Large intestine (tissue), 3 donors: Measurements from ENCODE around the gene DSCAML1. TPM values are rescaled to one million over a fixed set of nuclear protein-coding genes. Genes with fewer than 3 reads are reported as not detected.

Experiments used
- DNase-seq, 2 donors: peaks; one replicate each; pipeline versions ENCODE4 v3.0.0 to v3.0.0-alpha.2; 2013
- H3K27ac ChIP-seq: one replicate; pipeline ENCODE4 v1.5.1; 2013; ENCODE audit warnings: low read length
- H3K27me3 ChIP-seq: 2 replicates; pipeline ENCODE4 v1.6.1; 2013; ENCODE audit warnings: low read length; ENCODE audit not compliant: control insufficient read depth, insufficient read depth
- H3K36me3 ChIP-seq: 2 replicates; pipeline ENCODE4 v1.6.1; 2013; ENCODE audit warnings: low read length; ENCODE audit not compliant: control insufficient read depth, insufficient read depth
- H3K4me1 ChIP-seq: one replicate; pipeline ENCODE4 v1.6.1; 2013; ENCODE audit warnings: low read length; ENCODE audit not compliant: control insufficient read depth, insufficient read depth
- H3K4me3 ChIP-seq: one replicate; pipeline ENCODE4 v1.5.1; 2013; ENCODE audit warnings: low read length
- H3K9me3 ChIP-seq: one replicate; pipeline ENCODE4 v1.6.1; 2013; ENCODE audit warnings: mild to moderate bottlenecking, low read depth, low read length, moderate library complexity; ENCODE audit not compliant: control insufficient read depth
- WGBS: methylation state at CpG from one replicate; pipeline ENCODE4 v1.1.5; 2013; ENCODE audit warnings: low lambda C conversion rate; ENCODE audit not compliant: insufficient coverage; 5-methylcytosine and 5-hydroxymethylcytosine counted together
- polyA plus RNA-seq: library from polyadenylated mRNA; unstranded; fragments of 120-200 nt; gene quantifications from one replicate; pipeline ENCODE4 v1.2.1, GENCODE V29; 2013

The DSCAML1 gene
- polyA plus RNA-seq, 1 donor = 1.6 TPM

DNA sequence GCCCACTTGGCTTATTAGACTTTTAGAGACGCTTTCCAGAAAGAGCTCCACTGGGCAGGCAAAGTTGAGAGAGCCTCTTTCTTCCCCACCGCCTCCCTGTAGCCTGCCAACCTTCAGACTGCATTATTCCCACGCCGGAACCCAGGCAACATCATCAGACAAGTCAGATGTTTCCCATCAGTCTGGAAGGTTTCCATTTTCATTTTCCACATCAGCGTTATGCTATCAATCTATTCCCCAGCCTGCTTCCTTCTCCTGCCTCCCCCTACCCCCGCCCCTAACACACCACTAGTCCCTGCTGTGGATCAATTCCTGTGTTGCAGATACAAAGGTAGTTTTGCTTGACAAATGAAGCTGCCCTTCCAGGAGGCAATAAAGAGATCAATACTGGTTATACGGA lies 184.8 kb downstream of the DSCAML1 start:
- Histone ChIP-seq H3K27me3 (peaks cover 2% of the 10 kb centered on the region), H3K4me1 (no peaks in the 10 kb centered on the region), H3K27ac (no peak overlapping the region), H3K4me3 (no peak overlapping the region), H3K36me3 (no peaks in the 10 kb centered on the region), H3K9me3 (peaks cover 3% of the 10 kb centered on the region)
- WGBS = 100% methylated on average over 1 of the region's 7 CpGs
- no peak for DNase-seq

DNA sequence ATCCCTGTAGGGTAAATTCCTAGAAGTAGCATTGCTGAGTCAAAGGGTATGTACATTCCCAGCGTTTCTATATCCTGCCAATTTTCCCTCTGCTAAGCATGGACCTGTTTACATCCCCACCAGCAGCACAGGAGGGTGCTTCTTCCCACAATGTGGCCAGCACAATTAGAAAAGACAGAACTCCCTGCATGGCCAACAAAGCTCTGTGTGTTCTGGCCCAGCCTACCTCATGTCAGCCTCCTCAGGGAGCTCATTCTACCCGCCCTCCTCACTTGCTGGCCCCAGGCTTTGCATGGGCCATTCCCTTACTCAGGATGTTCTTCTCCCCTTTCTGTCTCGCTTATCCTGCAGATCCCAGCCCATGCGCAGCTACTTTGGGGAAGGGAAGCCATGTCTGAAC lies 186.1 kb downstream of the DSCAML1 start:
- H3K4me3 ChIP-seq = no peak overlapping the region
- H3K36me3 ChIP-seq = no peaks in the 10 kb centered on the region
- no peak overlapping the region for H3K27ac ChIP-seq
- peaks cover 3% of the 10 kb centered on the region for H3K9me3 ChIP-seq
- WGBS = no CpG with 5 or more reads among the region's 4 CpGs
- DNase-seq = no peak
- no peaks in the 10 kb centered on the region for H3K4me1 ChIP-seq
- H3K27me3 ChIP-seq = peaks cover 2% of the 10 kb centered on the region

DNA sequence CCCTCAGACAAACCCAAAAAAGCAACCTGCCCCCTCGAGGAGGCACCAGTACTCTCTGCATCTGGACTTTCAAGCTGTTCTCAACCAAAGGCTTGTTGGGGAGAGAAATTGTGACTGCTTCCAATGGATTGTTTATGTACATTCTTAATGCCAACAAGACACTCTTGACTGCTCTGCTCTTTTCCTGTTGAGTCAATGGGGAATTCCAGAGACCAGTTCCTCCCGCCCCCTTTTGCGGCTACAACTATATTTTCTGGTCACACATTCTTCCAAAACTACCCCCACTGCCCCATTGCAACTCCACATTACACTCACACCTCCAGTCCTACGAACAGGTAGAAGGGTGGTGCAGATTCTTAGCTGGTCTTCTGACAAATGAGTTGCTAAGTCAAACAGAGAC lies 187.0 kb downstream of the DSCAML1 start:
- Histone ChIP-seq H3K9me3 (peaks cover 3% of the 10 kb centered on the region), H3K36me3 (no peaks in the 10 kb centered on the region), H3K4me3 (no peak overlapping the region), H3K27me3 (peaks cover 2% of the 10 kb centered on the region), H3K27ac (no peak overlapping the region), H3K4me1 (no peaks in the 10 kb centered on the region)
- DNase-seq = no peak
- no CpG with 5 or more reads among the region's 4 CpGs for whole genome bisulfite sequencing

DNA sequence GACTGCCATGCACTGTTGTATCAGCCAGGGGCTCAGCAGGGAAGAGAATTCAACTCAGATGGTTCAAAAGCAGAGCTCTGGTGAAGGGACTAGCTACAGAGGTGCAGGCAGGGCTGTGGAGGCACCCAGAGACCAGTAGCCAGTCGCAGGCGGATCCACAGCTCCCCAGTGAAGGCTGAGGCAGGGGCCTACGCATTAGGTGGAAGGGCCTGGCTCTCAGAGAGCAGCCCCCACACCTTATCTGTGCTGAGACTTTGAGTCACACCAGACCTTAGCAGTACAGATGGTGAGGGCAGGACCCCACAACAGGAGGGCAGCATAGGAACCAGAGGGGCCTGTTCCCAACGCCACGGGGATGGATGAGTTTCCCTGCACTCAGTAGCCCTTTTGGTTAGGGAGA lies 189.6 kb downstream of the DSCAML1 start:
- H3K4me1 ChIP-seq = no peaks in the 10 kb centered on the region
- H3K36me3 ChIP-seq = no peaks in the 10 kb centered on the region
- H3K27me3 ChIP-seq = no peaks in the 10 kb centered on the region
- H3K9me3 ChIP-seq = no peaks in the 10 kb centered on the region
- H3K27ac ChIP-seq = no peak overlapping the region
- DNase-seq = no peak
- no peak overlapping the region for H3K4me3 ChIP-seq
- no CpG with 5 or more reads among the region's 5 CpGs for WGBS

DNA sequence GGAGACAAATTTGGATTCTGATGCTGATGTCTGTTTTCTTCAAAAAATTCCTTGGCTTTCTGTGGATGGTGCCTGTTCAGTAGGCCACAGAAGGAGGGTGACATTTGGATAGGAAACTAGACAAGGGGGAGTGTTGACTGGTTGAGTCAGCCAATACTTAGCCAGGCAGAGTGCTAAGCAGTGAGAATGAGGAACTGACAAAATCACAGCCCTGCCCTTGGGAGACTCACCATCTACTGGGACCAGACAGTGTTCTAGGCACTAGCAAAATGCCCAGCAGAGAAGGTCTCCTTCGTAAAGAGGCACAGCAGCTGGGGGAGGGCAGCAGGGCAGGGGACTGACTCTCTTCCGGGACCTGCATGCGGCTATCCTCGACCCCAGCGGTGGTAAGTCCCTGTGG lies 190.2 kb downstream of the DSCAML1 start:
- Histone ChIP-seq H3K27me3 (no peaks in the 10 kb centered on the region), H3K9me3 (no peaks in the 10 kb centered on the region), H3K27ac (no peak overlapping the region), H3K4me3 (no peak overlapping the region), H3K36me3 (no peaks in the 10 kb centered on the region), H3K4me1 (no peaks in the 10 kb centered on the region)
- no CpG with 5 or more reads among the region's 5 CpGs for WGBS
- no peak for DNase-seq

DNA sequence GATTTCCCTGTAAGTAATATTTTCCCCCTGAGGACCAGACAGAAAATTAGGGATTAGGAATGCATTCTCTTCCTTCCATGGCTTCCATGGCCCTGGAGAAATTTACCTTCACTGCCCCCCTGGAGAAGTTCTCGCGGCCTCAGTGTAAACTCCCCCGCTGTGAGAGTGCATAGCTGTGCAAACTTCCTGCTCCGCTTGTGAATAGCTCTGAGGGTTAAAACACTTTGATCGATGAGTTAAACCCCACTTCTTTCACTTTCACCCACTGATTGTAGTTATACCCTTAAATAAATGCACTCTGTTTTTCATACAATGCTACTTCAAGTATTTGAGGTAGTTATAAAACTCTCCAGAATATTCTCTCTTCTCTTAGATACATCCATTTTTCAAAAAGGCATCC lies 190.8 kb downstream of the DSCAML1 start:
- Histone ChIP-seq H3K9me3 (no peaks in the 10 kb centered on the region), H3K27me3 (no peaks in the 10 kb centered on the region), H3K36me3 (no peaks in the 10 kb centered on the region), H3K4me3 (no peak overlapping the region), H3K4me1 (no peaks in the 10 kb centered on the region), H3K27ac (no peak overlapping the region)
- DNase-seq = no peak
- WGBS = no CpG with 5 or more reads among the region's 5 CpGs

DNA sequence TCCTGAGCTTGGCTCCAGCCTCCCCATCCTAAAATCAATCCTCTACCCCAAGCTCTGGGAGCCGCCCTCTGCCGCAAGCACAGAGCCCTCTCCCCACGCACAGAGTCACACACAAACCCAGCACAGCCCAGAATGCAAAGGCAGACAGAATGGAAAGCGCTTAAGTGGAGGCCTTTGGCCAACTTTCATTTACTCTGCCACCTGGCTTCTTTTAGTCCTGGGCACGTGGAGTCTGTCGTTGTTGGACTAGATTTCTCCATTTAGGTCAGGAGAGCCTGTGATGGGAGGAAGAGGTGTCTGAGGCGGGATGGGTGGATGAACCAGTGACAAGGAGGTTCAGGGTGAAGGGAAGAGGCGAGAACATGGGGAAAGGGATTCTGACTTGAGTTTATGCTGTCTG lies 191.7 kb downstream of the DSCAML1 start:
- 70% methylated on average over 3 of the region's 8 CpGs for WGBS
- H3K9me3 ChIP-seq = no peaks in the 10 kb centered on the region
- no peak overlapping the region for H3K27ac ChIP-seq
- H3K4me1 ChIP-seq = no peaks in the 10 kb centered on the region
- no peaks in the 10 kb centered on the region for H3K36me3 ChIP-seq
- no peak for DNase-seq
- no peak overlapping the region for H3K4me3 ChIP-seq
- peaks cover 4% of the 10 kb centered on the region for H3K27me3 ChIP-seq

DNA sequence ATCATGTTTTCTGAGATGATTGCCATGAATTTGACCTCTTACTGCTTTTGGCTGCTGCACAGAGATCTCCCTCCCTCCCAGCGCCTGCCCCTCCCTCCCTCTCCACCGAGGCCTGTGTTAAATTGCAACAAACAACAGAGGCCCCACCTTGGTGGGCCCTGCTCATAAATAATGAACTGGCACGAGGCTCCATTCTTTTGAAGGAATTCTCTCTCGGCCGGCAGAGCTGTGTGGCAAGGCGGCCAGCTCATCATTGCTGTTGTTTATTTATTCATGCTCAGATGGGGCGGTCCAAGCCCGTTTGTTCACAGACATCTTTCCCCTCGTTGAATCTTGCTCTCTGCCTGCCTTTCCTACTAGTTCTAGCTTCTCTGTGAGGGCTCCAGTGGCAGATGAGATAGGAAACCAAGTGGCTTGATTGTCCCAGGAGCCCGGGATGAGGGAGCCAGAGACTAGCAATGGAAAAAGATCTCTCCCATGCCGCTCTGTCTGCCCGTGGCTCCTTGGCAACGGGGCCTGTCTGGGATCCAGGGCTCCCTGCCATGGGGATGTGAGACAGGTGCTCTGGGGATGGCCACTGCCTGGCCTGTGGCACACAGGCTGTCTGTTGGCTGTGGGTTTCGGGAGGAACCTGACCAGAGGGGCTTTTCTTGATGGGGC lies 192.6 kb downstream of the DSCAML1 start:
- no peaks in the 10 kb centered on the region for H3K9me3 ChIP-seq
- no peaks in the 10 kb centered on the region for H3K36me3 ChIP-seq
- H3K4me1 ChIP-seq = no peaks in the 10 kb centered on the region
- no peak overlapping the region for H3K4me3 ChIP-seq
- no peak for DNase-seq
- H3K27me3 ChIP-seq = peaks cover 8% of the 10 kb centered on the region
- WGBS = no CpG with 5 or more reads among the region's 14 CpGs
- no peak overlapping the region for H3K27ac ChIP-seq

DNA sequence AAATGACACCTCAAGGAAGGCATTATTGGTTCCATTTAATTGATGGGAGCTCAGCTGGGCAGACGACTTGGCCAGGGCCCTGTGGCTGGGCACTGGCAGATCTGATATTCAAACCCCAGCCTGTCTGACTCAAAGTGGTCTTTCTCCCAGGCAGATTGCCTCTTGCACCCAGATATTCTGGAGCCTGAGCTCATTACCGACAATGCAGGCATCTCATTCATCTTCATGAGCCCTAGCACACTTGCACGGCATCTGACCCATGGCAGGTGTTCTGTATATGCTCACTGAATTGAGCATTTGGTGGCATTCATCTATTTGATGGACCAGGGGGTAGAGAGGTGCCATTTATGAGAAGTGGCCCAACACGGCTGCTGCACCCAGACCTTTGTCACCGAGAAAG lies 193.1 kb downstream of the DSCAML1 start:
- no peaks in the 10 kb centered on the region for H3K36me3 ChIP-seq
- peaks cover 8% of the 10 kb centered on the region for H3K27me3 ChIP-seq
- H3K4me3 ChIP-seq = no peak overlapping the region
- no peak overlapping the region for H3K27ac ChIP-seq
- no CpG with 5 or more reads among the region's 5 CpGs for WGBS
- no peak for DNase-seq
- H3K9me3 ChIP-seq = no peaks in the 10 kb centered on the region
- no peaks in the 10 kb centered on the region for H3K4me1 ChIP-seq

DNA sequence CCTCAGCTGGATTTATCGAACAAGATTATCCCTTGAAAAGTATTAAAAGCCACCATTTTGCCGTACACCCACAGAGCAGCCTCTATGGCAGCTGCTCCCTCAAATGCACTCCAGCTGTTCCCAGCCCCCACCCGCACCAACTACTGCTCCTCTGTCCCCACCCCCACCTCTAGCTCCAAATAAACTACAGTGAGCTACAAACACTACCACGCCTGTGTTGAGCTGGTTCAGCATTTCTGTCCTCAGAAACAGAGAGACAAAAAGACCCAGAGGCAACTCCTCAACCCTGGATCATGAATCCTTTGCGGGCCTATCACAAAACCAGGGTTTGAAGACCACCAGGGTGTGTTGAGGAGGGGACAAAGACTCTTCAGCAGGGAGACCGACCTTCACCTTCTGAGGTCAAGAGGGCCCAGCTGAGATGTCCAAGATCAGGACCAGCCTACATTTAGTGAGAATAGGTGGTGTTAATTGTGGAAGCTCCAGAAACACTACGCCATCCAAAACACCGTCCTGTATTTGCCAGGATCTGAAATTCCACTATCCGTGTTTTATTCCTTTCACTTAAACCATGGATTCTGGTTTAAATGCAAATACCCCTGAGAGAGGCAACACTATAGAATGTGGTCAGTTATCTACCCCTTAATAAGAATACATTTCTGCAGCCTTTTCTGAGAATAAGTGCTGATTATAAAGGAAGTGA lies 195.9 kb downstream of the DSCAML1 start:
- DNase-seq = no peak
- no CpG with 5 or more reads among the region's 9 CpGs for WGBS
- no peak overlapping the region for H3K27ac ChIP-seq
- no peaks in the 10 kb centered on the region for H3K36me3 ChIP-seq
- H3K9me3 ChIP-seq = no peaks in the 10 kb centered on the region
- peaks cover 8% of the 10 kb centered on the region for H3K27me3 ChIP-seq
- no peak overlapping the region for H3K4me3 ChIP-seq
- no peaks in the 10 kb centered on the region for H3K4me1 ChIP-seq
